GM12872 (cell line): ENCODE results near the gene TMEM45B.
A peak's percentile ranks its signal among the peaks of the same experiment; 100 is the strongest.

Source experiments
- TF ChIP-seq, protein P1 (sequence below): IDR thresholded peaks from 3 replicates; pipeline ENCODE4 v1.5.1; 2011; ENCODE audit warnings: low read depth, mild to moderate bottlenecking, low read length, moderate library complexity; ENCODE audit not compliant: insufficient read depth

TMEM45B gene

DNA sequence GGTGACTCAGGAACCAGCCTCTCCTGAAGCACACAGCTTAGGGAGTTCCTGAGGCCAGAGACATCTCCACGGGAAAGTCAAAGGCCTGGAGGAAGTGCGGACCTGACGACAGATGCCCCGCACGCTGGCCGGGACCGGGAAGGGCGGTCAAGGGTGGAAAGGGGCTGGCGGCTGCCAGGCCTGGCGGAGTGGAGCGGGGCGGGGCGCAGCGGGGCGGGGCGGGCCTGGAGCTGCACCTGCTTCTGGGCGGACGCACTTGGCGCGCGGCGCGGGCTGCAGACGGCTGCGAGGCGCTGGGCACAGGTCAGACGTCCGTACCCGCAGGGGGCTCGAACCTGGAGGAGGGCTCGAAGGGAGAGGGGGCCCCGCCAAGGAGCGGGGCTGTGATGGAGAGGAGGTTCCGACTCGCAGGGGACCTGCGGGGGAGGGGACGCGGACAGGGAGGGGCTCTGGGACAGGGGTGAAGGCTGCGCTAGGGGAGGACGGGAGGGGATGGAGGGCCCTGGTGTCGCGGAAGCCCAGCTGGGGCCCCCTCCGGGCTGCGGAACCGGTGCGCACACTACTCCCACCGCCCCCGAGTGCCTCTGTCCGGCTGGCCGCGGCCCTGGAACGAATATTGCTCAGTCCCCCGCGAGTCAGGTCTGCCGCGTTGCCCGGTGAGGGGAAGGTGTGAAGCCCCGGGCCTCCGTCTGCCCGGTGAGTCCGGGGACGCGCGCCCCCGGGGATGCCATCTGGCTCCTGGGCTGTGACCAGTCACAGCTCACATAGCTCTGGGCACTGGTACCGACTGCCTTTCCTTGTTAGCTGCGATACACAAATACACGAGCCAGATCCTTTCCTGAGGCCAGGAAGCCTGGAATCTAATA, at the start of gene TMEM45B:
Gene TMEM45B, plus strand, starts transcription at position 253 of the 866 bp plus-strand sequence. CDS start 36,635 bp downstream, outside the sequence.
- TF ChIP-seq, protein P1, sequence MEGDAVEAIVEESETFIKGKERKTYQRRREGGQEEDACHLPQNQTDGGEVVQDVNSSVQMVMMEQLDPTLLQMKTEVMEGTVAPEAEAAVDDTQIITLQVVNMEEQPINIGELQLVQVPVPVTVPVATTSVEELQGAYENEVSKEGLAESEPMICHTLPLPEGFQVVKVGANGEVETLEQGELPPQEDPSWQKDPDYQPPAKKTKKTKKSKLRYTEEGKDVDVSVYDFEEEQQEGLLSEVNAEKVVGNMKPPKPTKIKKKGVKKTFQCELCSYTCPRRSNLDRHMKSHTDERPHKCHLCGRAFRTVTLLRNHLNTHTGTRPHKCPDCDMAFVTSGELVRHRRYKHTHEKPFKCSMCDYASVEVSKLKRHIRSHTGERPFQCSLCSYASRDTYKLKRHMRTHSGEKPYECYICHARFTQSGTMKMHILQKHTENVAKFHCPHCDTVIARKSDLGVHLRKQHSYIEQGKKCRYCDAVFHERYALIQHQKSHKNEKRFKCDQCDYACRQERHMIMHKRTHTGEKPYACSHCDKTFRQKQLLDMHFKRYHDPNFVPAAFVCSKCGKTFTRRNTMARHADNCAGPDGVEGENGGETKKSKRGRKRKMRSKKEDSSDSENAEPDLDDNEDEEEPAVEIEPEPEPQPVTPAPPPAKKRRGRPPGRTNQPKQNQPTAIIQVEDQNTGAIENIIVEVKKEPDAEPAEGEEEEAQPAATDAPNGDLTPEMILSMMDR: no peak

DNA sequence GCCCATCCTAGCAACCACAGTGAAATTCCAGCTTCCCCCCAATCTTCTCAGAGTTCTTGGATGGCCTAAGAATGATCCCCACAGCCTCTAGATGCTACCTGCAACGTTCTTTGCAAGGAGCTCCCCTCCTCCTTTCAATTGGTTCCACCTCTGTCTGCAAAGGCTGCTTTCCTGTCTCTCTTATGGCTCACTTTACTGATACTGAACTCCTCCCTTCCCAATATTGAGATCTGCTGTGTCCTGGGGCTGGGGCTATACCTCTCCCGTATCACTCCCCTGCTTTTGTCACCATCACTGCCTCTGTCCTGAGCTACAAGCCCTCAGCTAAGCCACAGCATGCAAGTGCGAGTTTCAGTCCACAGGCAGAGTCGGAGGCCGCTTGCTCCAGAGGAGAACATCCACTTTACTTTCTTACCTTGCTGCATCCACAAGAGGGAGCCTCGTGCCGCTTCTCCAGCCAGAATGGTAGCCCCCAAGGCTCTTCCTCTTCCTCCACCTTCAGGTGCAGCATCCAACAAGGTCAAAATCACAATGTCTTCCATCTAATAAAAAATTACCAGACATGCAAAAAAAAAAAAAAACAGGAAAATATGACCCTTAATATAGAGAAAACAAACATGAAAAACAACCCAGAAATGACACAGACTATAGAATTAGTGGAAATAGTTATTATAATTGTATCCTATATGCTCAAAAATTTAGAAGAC, 48.6 kb upstream of the TMEM45B start:
- TF ChIP-seq, protein P1: peak; percentile 56

DNA sequence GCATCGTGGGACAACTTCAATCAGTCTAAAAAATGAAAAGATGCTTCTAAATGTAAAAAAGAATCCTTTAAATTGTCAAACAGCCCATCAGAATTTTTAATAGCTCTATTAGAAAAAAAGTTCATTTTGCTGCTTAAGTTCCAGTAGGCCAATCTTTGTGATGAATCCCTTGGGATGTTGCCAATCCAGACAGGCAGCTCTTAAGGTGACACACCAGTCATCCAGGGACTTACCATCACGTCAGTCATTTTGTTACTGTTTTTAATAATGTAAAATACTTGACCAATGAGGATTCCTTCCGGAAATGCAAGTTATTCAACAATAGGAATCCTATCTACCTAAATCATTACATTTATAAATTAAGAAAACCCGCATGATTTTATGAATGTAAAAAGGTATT, 47.8 kb upstream of the TMEM45B start:
- TF ChIP-seq, protein P1: no peak

DNA sequence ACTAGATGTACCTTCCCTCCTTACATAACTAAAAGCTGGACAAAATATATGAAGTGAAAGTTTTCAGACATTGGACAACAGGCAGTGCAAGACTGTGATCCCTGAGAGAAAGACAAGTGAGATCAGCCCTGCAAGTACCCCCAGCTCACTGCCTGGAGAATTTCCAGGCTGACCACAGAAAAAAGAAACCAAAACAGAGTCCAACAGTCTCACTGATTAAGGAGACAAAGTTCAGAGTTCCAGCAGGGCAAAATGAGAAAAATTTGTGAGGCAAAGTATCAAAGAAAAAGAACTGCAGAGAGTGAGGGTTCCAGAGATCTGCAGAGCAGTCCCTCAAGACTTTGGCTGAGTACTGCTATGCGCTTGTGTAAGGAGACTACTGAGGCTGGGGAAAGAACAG, 47.3 kb upstream of the TMEM45B start:
- TF ChIP-seq, protein P1: no peak

DNA sequence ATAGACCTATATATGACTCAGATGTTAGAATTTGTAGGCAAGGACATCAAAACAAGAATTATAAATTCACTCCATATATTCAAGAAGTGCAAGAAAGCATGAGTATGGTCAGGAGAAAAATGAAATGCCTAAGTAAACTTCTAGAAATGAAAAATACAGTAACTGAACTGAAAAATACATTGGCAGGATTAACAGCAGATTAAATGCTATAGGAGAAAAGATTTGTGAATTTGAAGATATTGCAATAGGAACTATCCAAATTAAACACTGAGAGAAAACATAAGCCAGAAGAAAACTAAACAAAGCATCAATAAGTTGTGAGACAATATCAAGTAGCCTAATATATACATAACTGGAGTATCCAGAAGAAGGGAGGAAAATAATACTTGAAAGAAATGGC, 46.6 kb upstream of the TMEM45B start:
- TF ChIP-seq, protein P1: no peak

DNA sequence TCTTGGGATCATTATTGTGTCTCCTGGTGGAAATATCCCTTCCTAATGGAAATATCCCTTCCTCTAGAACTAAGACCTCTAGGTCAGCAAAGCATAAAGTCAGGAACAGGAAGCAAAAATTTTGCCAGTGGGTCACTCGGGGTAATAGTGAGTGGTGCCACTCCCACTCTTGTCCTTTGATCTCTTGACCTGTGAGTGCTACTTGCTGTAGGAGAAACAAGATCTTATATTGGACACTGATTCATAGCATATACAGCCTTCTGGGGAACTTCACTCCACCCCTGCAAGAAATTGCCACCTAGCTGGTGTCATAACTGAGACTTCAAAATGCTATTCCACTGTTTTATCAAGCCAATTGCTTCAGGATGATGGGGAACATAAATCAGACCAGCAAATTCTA, 44.7 kb upstream of the TMEM45B start:
- TF ChIP-seq, protein P1: no peak

DNA sequence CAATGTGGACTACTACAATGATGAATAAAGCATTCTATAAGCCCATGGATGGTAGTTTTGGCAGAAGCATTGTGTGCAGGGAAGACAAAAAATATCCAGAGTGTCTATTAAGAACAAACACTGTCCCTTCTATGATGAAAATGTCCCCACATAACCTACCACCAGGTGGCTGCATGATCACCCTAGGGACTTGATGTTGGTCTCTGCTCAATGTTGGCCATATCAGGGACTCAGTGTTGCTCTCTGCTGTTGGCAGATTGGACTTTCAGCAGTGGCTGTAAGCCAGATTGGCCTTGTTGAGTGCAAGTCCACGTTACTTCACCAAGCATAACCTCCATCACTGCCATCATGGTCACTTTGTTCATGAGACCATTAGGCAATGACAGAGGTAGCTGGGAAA, 44.2 kb upstream of the TMEM45B start:
- TF ChIP-seq, protein P1: peak; percentile 28; the same call in 1 of the 3 replicates
